ENCODE measurements around the gene C1QBP.

Gene C1QBP, protein sequence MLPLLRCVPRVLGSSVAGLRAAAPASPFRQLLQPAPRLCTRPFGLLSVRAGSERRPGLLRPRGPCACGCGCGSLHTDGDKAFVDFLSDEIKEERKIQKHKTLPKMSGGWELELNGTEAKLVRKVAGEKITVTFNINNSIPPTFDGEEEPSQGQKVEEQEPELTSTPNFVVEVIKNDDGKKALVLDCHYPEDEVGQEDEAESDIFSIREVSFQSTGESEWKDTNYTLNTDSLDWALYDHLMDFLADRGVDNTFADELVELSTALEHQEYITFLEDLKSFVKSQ

DNA sequence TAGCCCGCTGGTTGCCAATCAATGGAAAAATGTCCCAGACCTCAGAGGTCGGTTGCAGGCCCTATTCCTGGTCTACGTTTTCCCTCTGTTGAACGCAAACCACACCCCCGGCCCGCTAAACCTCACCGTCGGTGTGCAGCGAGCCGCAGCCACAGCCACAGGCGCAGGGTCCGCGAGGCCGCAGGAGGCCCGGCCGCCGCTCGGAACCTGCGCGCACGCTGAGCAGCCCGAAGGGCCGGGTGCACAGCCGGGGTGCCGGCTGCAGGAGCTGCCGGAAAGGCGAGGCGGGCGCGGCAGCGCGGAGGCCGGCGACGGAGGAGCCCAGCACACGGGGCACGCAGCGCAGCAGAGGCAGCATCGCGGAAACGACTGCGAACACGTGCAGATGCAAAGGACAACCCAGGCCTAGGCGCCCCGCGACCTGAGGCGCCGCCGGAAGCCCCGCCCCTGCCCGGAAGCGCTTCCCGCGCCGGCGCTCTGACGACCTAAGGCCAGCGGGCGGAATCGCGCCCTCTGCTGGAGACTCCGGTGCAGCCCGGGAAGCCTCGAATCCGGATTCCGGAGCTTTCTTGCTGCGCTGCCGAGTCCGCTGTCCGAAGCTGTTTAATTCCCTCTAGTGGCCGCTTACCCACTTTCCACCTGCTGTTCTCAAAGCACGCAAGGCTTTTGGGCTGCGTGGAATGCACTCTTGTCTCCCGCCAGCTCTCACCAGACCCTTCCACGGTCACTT lies at the start of gene C1QBP:
Gene C1QBP, minus strand, starts transcription at position 440 of the 730 bp plus-strand sequence. Its CDS starts 82 bp downstream, at position 358.
- DNase-seq (ENCODE audit: low read depth), result peak; percentile 92

DNA sequence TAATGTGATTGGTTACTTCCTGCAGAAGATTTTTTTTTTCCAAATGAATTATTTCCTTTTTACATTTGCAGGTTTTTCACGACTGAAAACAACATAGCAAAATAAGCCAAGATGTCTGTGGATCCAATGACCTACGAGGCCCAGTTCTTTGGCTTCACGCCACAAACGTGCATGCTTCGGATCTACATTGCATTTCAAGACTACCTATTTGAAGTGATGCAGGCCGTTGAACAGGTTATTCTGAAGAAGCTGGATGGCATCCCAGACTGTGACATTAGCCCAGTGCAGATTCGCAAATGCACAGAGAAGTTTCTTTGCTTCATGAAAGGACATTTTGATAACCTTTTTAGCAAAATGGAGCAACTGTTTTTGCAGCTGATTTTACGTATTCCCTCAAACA lies 49.8 kb upstream of the C1QBP start:
- no peak for DNase-seq (ENCODE audit: low read depth)

DNA sequence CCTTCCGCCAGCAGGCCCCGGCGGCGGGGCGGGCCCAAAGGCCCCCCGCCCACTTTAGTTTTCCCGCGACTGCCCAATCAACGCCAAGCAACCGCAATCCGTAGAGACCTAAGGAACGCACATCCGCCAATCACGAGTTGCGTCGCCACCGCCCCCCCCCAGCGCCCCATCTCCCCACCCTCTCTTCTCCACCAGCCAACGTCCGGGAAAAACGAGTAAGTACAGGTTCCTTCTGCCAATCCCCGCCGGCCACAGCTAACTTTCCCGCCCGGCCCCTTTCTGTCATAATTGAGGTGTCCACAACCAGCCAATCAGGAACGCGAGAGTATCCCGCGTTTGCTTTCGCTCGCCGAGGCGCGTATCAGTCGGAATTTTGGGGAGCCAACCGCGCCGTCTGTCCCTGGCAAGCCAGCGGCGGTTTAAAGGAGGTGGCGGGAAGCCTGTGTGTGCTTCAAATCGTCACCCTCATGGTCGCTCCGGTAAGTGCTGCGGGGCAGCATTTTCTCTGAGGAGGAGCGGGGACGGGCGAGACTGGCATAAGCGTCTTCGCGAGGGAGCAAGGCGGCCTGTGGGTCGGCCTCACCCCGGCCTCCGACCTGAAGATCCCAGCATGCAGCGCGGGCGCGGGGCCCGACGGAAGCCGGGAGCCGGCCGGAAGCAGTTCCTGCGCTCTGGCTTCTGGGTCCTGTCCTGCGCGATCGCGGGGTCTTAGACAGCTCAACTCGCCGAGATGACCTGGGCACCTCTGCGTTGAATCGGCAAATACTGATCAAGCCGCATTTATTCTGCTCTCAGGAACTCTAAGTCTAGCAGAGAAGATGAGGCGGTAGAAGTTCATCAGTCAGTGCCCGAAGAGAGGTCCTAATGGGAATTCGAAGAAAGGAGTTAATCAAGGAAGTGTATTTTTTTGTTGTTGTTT lies 47.5 kb upstream of the C1QBP start, which contains the start of gene MIS12:
Gene MIS12, plus strand, starts transcription at position 361 of the 919 bp plus-strand sequence. CDS start 2,297 bp downstream, outside the sequence.
- peak; percentile 99 for DNase-seq (ENCODE audit: low read depth)

DNA sequence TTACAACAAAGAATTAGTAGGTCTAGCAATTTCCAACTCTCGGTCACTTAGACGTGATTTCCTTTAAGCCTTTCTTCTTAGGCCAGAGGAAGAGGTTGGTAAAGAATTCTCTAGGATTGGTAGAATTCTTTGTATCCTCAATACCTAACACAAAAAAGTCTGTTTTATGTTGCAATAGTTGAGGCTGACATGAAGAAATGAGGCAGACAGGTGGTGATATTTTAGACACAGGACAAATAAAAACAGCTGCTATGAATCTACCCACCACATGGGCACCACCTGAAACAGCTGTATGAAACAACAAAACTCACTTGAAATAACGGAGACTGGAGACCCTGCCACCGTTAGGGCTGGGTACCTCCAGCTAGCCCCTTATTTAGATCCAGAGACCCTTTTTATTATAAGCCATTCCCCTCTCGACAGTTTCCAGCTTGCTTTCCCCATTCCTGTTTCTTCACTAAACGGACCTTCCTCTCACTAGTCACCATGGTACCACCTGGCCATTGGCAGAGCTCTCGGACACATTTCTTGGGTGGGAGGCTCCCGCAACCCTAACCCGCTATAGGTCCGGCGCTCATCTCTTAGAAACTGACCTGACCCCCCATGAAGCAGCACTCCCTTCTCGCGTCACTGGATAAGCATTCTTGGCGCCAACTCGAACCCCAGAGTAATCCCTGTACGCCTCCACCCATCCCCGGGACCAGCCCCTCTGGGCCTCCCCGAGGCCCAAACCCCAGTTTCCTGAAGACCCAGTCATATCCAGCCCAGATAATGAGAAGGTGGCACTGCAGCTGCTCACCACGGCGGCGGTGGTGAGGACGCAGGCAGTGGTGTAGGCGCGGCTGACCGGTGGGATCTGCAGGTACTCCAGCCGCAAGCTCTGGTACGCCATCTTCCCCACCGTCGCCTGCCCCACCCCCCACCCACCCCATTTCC lies 46.6 kb upstream of the C1QBP start, which contains the start of gene DERL2:
Gene DERL2, minus strand, starts transcription at position 909 of the 936 bp plus-strand sequence. Its CDS starts 17 bp downstream, at position 892.
- DNase-seq (ENCODE audit: low read depth), result peak; percentile 50

DNA sequence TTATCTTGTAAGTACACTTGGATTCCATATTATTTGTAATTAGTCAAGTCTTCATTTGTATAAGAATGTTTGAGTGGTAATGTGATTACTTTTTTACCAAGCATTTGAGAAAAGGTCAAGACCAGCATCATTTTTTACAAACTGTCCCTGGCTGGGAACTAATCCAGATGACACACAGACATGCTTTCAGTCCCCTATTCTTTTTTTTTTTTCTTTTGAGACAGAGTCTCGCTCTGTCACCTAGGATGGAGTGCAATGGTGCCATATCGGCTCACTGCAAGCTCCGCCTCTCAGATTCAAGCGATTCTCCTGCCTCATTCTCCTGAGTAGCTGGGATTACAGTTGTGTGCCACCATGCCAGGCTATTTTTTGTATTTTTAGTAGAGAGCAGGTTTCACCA lies 42.5 kb upstream of the C1QBP start:
- DNase-seq (ENCODE audit: low read depth), result no peak

DNA sequence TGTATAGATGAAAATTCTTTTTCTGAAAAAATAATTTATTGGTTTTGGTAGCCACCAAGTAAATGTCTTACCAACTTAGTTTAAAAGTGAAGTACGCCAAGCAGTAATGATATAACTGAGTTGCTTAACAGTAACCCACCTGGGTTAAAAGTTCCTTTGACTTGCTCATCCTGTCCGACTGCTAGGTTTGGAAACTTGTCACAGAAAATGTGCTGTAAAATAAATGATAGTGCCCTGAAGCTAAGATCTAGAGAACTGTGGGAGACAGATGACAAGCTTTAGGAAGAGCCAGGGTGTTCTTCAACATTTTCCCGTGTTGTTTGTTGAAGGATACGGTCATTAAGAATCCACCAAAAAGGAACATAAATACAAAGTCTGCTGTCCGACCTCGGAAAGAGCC lies 42.0 kb upstream of the C1QBP start:
- DNase-seq (ENCODE audit: low read depth), result no peak

GRCh38 chr17:5478992-5479391 lies 40.0 kb upstream of the C1QBP start:
- no peak for DNase-seq (ENCODE audit: low read depth)

DNA sequence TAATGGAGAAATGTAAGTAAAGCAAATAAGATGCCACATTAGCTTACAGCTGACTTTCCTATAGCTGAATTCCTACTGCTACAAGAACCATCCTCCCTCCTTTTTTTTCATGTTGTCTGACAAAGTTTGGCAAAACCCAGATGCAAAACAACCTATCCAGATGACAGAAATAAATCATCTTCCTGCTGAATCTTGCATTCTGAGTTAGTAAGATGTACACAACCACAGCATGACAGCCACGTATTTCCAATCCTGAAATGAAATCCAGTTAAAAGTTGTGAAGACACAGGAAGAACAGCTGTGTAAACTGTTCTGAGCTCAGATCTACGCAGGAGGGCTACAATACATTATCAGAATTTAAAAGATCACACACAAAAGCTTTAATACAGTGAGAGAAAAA lies 35.0 kb upstream of the C1QBP start:
- DNase-seq (ENCODE audit: low read depth), result no peak

- DNase-seq (ENCODE audit: low read depth), result peak; percentile 41
These were observed 33.6 kb upstream of the C1QBP start for GRCh38 chr17:5472511-5472910.

DNA sequence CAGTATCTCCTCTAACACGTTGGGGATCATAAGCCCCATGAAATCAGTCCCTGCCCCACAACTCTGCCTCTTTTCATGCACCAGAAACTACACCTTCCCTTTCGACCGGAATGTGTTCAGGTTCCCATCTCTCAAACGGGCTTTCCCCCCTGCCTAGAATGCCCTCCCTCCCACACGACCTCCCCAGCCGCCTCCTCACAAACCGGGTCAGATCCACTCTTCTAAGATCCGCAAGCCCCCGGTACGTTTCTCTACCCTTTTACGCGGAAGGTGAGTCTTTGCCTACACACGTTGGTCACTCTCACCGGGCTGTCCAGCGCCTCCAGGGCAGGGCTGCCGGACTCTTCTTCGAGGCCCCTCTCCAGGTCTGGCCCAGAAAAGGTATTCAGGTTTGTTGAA lies 29.1 kb upstream of the C1QBP start:
- no peak for DNase-seq (ENCODE audit: low read depth)

DNA sequence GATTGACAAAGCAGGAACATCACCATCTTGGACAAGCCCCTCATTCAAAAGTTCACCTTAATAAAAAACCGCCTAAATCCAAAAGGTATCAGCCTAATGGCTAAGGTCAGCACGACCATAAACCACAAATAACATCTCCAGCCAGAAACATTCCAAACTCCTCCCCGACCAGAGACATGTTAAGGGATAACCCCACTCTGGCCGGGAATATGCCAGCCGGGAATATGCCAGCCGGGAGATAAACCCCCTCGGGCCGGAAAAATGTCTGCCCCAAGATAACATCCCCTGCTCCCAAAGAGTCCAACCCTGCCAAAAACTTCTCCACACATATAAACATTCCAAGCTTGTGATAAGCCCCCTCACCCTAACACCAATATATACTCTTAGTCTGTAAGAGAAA lies 28.5 kb upstream of the C1QBP start:
- DNase-seq (ENCODE audit: low read depth), result no peak

GRCh38 chr17:5466295-5466694 lies 27.3 kb upstream of the C1QBP start:
- no peak for DNase-seq (ENCODE audit: low read depth)

DNA sequence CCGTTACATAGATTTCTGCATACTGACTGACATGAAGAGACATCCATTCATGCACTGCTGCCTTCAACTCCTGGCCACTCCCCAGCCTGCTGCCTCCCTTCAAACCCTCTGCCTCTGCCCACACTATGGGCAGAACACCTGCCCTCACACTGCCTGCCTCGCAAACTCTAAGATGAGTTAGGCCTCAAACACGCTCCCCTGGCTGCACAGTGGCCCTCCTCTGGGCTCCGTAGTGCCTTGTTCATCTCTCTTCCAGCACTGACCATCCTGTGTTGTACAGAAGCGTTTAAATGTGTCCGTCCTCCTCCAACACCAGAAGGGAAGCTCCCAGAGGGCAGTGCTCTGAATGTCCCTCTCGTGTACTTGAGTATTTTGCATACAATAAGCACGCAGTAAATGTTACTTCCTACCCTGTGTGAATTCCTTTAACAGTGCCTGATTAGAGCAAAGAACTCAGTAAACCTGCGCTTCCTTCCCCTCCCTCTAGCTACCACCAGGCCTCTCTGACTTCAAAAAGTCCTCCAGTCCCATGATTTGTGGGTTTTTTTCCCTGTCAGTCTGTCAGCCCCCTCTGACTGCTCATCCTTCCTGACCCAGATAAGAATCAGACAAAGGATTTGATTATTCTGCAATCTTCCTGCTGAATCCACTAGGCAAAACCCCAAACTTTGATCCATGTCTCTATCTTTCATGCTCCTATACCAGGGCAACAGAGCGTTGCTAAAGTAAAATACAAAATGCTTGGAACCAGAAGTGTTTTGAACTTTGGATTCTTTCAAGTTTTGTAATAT lies 26.0 kb upstream of the C1QBP start:
- DNase-seq (ENCODE audit: low read depth), result no peak

DNA sequence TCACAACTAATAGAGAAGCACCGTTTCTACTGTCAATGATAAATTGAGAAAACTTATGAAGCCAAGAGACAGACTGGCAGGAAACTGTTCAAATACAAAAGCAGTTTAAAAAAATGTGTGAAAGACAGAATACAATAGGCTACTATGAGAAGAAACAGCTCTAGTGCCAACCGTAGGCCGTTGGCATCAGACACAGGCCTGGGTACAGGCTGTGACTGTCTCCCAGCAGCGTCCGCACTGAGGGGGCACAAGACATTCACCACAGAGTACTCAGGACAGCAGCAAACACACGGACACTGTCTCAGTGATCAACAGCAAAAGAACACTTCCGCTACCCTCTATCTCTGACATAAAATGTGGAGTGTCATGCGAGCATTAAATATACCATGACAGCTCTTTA lies 7.8 kb upstream of the C1QBP start:
- DNase-seq (ENCODE audit: low read depth), result no peak

DNA sequence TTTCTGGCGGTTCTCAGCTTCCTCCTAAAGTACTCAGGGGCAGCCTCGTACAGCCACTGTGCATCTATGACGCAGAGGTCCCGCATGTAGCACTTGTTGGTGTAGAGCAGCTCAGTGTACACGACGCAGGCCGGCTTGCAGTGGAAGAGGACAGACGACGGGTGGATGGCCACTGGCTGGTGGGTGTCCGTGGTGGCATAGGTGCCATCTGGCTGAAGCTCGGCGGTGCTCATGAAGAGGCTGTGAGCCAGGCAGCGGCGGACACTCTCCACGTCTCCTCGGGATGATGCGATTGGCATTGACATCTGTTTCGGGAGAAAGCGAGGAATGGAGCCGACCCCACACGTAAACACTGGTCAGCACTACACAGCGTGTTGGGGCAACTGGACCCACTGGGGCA lies 5.3 kb upstream of the C1QBP start:
- DNase-seq (ENCODE audit: low read depth), result no peak

DNA sequence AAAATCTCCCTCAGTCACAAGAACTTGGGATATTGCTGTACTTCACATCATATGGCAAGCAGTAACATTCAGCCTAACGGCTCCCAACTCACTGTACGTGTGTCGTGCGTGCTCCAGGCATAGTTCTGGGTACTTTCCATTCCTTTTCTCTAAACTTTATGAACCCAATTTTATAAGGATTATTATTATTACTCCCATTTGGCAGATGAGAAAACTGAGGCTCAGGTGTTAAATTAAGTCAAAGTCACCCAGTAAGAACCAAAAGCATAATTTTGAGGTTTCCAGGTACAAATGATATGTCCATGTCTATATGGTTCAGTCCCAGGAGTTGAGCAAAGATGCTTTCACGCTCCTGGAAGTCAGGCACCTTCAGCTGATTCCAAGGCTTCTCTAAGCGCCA lies 4.8 kb upstream of the C1QBP start:
- DNase-seq (ENCODE audit: low read depth), result no peak

DNA sequence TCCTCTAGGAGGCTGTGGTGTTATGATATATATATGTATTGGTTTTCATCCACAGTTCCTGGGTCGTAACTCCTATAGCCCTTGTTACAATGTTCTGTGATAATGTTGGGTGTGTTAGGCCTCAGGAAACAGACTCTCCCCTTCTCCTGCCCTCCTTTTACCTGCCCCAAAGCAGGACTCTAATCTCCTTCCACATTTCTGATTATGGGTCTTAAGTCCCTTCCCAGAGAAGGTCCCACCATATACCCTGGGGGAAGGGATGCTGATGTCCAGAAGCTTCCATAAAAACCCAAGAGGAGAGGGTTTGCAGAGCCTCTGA lies 450 bp upstream of the C1QBP start:
- DNase-seq (ENCODE audit: low read depth), result no peak

DNA sequence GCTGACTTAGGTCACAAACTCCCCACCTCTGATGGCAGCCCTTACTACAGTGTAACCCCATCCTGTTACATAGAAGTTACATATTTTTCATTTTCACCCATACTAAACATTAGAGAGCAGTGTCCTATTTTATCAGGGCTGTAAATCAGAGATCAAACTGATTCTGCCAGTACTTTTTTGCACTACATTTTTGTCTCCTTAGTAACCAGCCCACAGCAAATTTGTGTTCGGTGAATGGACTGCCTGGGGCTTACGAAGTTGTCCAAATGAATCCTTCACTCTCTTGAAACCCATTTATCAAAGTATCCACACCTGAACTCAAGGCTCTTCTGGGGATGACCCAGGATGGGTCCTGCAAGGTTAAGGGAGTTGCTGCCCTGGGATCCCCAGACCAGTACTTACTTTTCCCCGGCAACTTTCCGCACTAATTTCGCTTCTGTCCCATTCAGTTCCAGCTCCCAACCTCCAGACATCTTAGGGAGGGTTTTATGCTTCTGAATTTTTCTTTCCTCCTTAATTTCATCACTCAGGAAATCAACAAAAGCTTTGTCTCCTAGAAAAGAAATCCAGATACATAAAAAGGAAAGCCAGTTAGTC lies 1.1 kb downstream of the C1QBP start:
- DNase-seq (ENCODE audit: low read depth), result peak; percentile 66

DNA sequence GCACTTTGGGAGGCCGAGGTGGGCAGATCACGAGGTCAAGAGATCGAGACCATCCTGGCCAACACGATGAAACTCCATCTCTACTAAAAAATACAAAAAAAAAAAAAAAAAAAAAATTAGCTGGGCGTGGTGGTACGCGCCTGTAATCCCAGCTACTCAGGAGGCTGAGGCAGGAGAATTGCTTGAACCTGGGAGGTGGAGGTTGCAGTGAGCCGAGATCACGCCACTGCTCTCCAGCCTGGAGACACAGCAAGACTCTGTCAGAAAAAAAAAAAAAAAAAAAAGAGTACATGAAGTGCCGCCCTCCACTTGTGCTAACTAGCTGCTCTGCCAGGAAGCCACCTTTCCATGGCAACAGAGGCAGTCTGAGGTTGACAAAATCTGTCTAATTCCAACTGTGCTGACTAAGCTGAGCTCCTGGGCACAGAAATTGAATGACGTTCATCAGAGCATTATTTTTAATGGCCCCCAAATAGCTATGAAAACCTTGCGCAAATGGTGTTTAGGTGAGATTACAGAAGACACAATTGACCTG lies 3.1 kb downstream of the C1QBP start:
- DNase-seq (ENCODE audit: low read depth), result peak; percentile 21

- DNase-seq (ENCODE audit: low read depth), result no peak
These were observed 4.0 kb downstream of the C1QBP start for GRCh38 chr17:5434984-5435383.
